Activated B cell treated with CpG ODN at 0.5 μM for 24 hours (primary cell): ENCODE results near the gene CABP4. TPM values are rescaled to one million over a fixed set of nuclear protein-coding genes. Genes with fewer than 3 reads are reported as not detected.

Experiments
- ATAC-seq: fragments of 200-7000 bp; cut with Tn5 transposase; one replicate; pipeline ENCODE4 v1.10.0; 2021; ENCODE audit warnings: low read depth, mild to moderate bottlenecking, moderate library complexity
- CTCF ChIA-PET: fragments of 350-600 bp; sonication (Branson Sonifier 250); formaldehyde crosslinking; loops from one replicate; lab custom pipeline; 2021; ENCODE audit warnings: antibody characterized with exemption; lab: Charles Lee
- POLR2A ChIA-PET: fragments of 350-600 bp; sonication (Branson Sonifier 250); formaldehyde crosslinking; loops from one replicate; lab custom pipeline; 2021; ENCODE audit warnings: antibody characterized with exemption; lab: Charles Lee
- DNase-seq: peaks from one replicate; pipeline ENCODE4 v3.0.0; 2022
- H3K27ac Mint-ChIP-seq: one replicate; pipeline ENCODE4 v1.8.0; 2020; ENCODE audit warnings: mixed read lengths
- H3K27me3 Mint-ChIP-seq: one replicate; pipeline ENCODE4 v1.8.0; 2021; ENCODE audit warnings: mixed read lengths
- H3K36me3 Mint-ChIP-seq: one replicate; pipeline ENCODE4 v1.8.0; 2021; ENCODE audit warnings: low read depth, mixed read lengths
- H3K4me1 Mint-ChIP-seq: one replicate; pipeline ENCODE4 v1.8.0; 2021; ENCODE audit warnings: mixed read lengths
- H3K4me3 Mint-ChIP-seq: one replicate; pipeline ENCODE4 v1.8.0; 2020; ENCODE audit warnings: mild to moderate bottlenecking, mixed read lengths
- H3K9me3 Mint-ChIP-seq: one replicate; pipeline ENCODE4 v1.8.0; 2020; ENCODE audit warnings: mixed read lengths
- CTCF ChIP-seq: fragments of 200-600 bp; IDR thresholded peaks from one replicate; pipeline ENCODE4 v1.8.0; 2022; ENCODE audit warnings: antibody characterized with exemption, mild to moderate bottlenecking
- intact Hi-C: fragments of 100-400 bp; cut with micrococcal nuclease; formaldehyde crosslinking; loops from one replicate; pipeline ENCODE4 v1.15.1; 2024
- total RNA-seq: library from RNA; stranded (reverse); gene quantifications from 2 replicates; pipeline ENCODE4 v1.2.3, GENCODE V29; 2022

CABP4 gene
- total RNA-seq, 1 donor from 2014 or later = 3.0 TPM

DNA sequence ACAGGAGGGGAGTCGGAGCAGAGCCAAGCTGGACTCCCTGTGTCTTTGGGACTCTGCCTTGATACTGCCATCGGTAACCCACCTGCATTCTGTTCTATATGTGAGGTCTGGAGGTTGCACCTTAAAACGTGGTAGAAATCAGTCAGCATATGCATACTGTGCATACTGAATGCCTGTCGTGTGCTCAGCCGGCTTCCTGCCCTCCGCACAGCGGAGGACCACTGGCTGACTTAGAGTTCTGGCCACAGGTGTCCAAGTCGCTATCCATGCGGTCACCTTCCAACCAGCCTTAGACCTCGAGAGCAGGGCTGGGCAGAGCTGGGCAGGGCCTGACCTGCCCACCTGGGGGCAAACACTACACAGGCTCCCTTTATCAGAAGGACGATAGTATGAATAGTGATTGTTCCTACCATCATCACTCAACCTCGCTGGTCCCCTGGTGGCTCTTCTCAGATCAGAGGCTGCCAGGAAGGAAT is 47.4 kb upstream of the CABP4 start:
- H3K4me1 Mint-ChIP-seq = peaks cover 93% of the 10 kb centered on the region
- no peaks in the 10 kb centered on the region for H3K9me3 Mint-ChIP-seq
- ATAC-seq = no peak
- H3K36me3 Mint-ChIP-seq = peaks cover 36% of the 10 kb centered on the region
- no peak for TF ChIP-seq CTCF
- POLR2A ChIA-PET = interaction anchor here (0.7 to 3.5 kb wide), 18 partner anchors 12 to 630 kb away, joined by 3 to 113 read pairs (median 5); partner anchors contain the start of genes CORO1B, PITPNM1, PTPRCAP and RAD9A
- no peak for DNase-seq
- CTCF ChIA-PET = interaction anchor here (0.9 to 1.1 kb wide), 3 partner anchors 10 to 99 kb away, joined by 3 to 4 read pairs (median 3); no protein-coding TSS in a partner anchor
- intact Hi-C loops = no loop called here
- H3K4me3 Mint-ChIP-seq = peak overlapping the region; percentile 55
- H3K27me3 Mint-ChIP-seq = no peaks in the 10 kb centered on the region
- peak overlapping the region; percentile 88 for H3K27ac Mint-ChIP-seq

DNA sequence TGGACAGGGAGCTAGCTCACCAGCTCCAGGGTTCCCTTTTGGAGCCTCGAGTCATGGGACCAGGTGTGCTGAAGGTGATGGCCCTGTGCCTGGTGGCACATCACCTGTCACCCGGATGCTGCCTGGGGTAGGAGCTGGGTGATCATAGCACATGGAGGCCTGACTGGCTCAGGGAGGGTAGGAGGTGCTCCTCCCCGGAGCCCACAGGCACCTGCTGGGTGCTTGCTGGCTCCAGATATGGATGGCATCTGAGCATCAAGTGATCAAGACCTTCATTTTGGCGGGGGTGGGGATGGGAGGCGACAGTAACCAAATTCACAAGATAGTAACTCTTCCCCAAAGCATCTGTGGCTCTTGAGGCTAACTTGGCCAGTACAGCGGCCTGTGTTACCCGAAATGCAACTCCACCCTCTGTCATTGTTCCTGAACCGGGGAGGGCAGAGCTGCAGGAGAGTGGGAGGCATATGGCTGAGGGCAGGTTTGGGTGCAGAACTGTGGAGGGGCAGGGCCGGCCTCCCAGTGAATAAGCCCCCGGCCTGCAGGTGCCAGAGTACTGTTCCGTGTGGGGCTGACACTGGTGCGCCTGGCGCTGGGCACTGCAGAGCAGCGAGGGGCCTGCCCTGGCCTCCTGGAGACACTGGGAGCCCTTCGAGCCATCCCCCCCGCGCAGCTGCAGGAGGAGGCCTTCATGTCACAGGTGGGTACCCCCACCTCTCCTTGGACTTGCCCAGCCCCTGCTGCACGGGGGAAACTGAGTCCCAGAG is 46.5 kb upstream of the CABP4 start:
- DNase-seq = no peak
- Mint-ChIP-seq H3K27me3 (no peaks in the 10 kb centered on the region), H3K4me1 (peaks cover 95% of the 10 kb centered on the region), H3K27ac (peak overlapping the region; percentile 88), H3K36me3 (peaks cover 36% of the 10 kb centered on the region), H3K4me3 (peak overlapping the region; percentile 55), H3K9me3 (no peaks in the 10 kb centered on the region)
- ChIA-PET POLR2A (interaction anchor here (0.7 to 3.5 kb wide), 23 partner anchors 11 to 629 kb away, joined by 3 to 113 read pairs (median 5); partner anchors contain the start of genes AIP, CORO1B, POLD4 and PTPRCAP), CTCF (interaction anchor here (1.1 to 1.3 kb wide), 3 partner anchors 30 to 169 kb away, joined by 3 to 5 read pairs (median 3); partner anchors contain the start of gene PTPRCAP)
- intact Hi-C loops = loop anchor here (1.0 kb wide), 1 partner anchor 20 kb away; the partner anchor contains the start of gene RPS6KB2
- no peak for TF ChIP-seq CTCF
- no peak for ATAC-seq

DNA sequence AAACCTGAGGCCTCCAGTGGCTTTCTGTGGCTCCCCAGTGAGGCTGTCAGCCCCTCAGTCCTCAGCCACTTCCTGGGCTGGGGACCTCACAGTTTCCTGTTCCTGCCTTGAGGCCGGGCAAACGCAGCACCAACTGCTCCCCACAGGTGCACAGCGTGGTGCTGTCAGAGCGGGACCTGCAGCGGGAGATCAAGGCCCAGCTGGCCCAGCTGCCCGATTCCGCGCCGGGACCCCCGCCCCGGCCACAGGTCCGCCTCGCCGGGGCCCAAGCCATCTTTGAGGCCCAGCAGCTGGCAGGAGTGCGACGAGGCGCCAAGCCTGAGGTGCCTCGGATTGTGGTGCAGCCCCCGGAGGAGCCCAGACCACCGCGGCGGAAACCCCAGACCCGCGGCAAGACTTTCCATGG is 45.9 kb upstream of the CABP4 start:
- H3K36me3 Mint-ChIP-seq = peaks cover 33% of the 10 kb centered on the region
- no peak for TF ChIP-seq CTCF
- ChIA-PET POLR2A (interaction anchor here (0.8 to 3.5 kb wide), 18 partner anchors 10 to 169 kb away, joined by 3 to 113 read pairs (median 5); partner anchors contain the start of genes AIP, POLD4, PTPRCAP and RAD9A), CTCF (interaction anchor here (1.2 to 1.3 kb wide), 2 partner anchors 29 to 170 kb away, joined by 3 to 5 read pairs; partner anchors contain the start of gene PTPRCAP)
- H3K27me3 Mint-ChIP-seq = no peaks in the 10 kb centered on the region
- intact Hi-C loops = loop anchor here (1.0 kb wide), 1 partner anchor 19 kb away; the partner anchor contains the start of gene RPS6KB2
- H3K4me3 Mint-ChIP-seq = peak overlapping the region; percentile 80
- peaks cover 93% of the 10 kb centered on the region for H3K4me1 Mint-ChIP-seq
- peak overlapping the region; percentile 95 for H3K27ac Mint-ChIP-seq
- ATAC-seq (peak; percentile 63), DNase-seq (peak; percentile 61)
- H3K9me3 Mint-ChIP-seq = no peaks in the 10 kb centered on the region

GRCh38 chr11:67409781-67410368 is 45.3 kb upstream of the CABP4 start:
- H3K27me3 Mint-ChIP-seq = no peaks in the 10 kb centered on the region
- ATAC-seq (peak; percentile 47), DNase-seq (no peak)
- H3K4me3 Mint-ChIP-seq = peak overlapping the region; percentile 80
- peaks cover 30% of the 10 kb centered on the region for H3K36me3 Mint-ChIP-seq
- POLR2A ChIA-PET = interaction anchor here (1.0 to 13.9 kb wide), 12 partner anchors 7 to 168 kb away, joined by 3 to 404 read pairs (median 7); partner anchors contain the start of genes AIP, POLD4, PPP1CA and PTPRCAP
- no peak for TF ChIP-seq CTCF
- intact Hi-C loops = loop anchor here (1.0 kb wide), 2 partner anchors 9 to 18 kb away; partner anchors contain the start of gene RPS6KB2
- H3K4me1 Mint-ChIP-seq = peaks cover 90% of the 10 kb centered on the region
- H3K27ac Mint-ChIP-seq = peak overlapping the region; percentile 95
- CTCF ChIA-PET = interaction anchor here (1.3 kb wide), 1 partner anchor 29 kb away, joined by 5 read pairs; the partner anchor contains the start of gene PTPRCAP
- H3K9me3 Mint-ChIP-seq = no peaks in the 10 kb centered on the region
